AML-193 (cell line): ENCODE data around the gene HSP90B1.

ENCODE experiments used
- DNase-seq, 2 experiments: peaks; one replicate each; lab custom pipeline; 2025; lab: John Stamatoyannopoulos, UW

The HSP90B1 gene

DNA sequence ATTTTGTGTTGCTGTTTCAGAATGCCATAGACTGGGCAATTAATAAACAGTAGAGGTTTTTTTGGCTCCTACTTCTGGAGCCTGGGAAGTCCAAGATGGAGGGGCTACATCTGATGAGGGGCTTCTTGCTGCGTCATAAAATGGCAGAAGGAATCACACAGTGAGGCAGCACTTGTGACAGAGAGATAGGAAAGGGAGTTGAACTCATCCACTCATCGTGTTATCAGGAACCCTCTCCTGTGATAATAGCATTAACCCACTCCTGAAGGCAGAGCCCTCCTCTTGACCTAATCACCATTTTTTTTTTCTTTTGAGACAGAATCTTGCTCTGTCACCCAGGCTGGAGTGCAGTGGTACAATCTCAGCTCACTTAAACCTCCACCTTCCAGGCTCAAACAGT lies 45.2 kb downstream of the HSP90B1 start:
- no peak for DNase-seq

GRCh38 chr12:103978384-103978982 lies 48.3 kb downstream of the HSP90B1 start:
- no peak for DNase-seq

- DNase-seq, result no peak
Observed at GRCh38 chr12:103986829-103987228, 56.6 kb downstream of the HSP90B1 start.

GRCh38 chr12:103994235-103994634 lies 64.0 kb downstream of the HSP90B1 start:
- no peak for DNase-seq

GRCh38 chr12:103996595-103996994 lies 66.4 kb downstream of the HSP90B1 start:
- no peak for DNase-seq

DNA sequence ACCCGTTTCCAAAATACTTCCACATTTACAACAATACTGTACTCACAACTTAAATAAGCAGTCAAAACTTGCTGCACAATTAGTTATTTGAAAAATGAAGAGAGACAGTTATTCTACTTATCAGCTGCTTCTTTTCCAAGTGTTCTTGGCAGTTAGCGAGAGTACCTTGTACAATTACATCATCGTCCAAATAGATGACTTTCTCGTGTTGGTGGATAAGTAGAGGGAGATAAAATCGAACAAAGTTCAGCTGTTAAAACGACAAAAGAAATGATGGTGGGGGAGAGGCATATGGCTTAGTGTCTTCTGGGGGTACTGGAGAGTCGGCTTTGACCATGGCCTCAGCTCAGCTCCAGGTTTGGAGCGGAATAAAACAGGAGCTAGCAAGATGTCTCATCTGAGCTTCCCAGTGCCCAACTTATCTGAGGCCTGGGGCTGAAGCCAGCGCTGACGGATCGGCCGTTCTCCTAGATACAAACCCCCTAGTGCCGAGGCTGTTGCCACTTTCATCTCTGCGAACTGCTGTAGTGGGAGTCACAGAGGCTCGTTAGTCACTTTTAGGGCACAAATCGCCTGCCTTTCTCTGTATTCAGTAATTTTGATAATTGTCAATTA lies 67.2 kb downstream of the HSP90B1 start:
- DNase-seq, result no peak
